Measurements from ENCODE around the gene PDXK. TPM values are rescaled to one million over a fixed set of nuclear protein-coding genes. Genes with fewer than 3 reads are reported as not detected.

PDXK gene
- polyA plus RNA-seq, 1 of the 3 experiments (the other 2 are of a cell fraction): 85.7 TPM

DNA sequence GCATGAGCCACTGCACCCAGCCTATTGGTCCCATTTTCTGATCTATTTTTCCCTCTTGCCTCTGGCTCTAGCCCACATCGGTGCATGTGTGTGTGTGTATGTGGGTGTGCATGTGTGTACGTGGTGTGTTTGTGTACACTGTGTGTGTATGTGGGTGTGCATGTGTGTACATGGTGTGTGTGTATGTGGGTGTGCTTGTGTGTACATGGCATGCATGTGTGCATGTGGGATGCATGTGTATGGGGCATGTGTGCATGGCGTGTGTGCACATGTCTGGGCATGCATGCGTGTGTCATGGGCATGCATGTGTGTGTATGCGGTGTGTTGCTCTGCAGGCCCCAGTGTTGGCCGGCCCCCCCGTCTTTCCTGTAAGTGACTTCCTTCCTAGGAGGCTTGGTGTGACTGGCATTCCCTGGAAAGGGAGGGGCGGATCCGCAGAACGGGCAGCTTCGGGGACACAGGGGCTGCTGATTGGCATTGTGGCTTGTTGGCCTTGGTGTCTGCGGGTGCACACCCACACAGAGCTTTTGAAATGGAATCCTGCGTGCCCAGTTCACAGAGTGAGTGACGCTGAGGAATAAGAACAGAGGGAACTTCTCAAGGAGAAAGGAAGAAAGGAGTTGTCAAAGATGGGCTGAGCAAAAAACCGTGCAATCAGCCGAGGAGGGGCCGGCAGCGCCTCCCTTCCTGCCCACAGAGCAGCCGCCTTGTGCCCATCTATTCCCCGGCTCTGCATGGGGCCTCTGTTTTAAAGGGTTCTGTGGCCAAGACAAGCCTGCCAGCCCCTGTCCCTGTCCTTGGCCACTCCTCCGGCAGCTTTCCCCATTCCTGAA, 8.0 kb downstream of the PDXK start:
- H3F3A ChIP-seq (replicated peaks; ENCODE audit: insufficient read depth): peaks cover 25% of the 10 kb centered on the region
- H3K4me1 ChIP-seq (ENCODE audit: control insufficient read depth in 1 of 2, insufficient read depth in 2 of 2, low read depth in 1 of 2, low read length in 1 of 2): peaks cover 24 to 27% of the 10 kb centered on the region in 2 experiments; a peak in 3 of 4 replicates
- no peak overlapping the region for H3K4me3 ChIP-seq (ENCODE audit: low read depth in 2 of 2, low read length in 1 of 2)
- CTCF ChIA-PET: interaction anchor here (1.0 kb wide), 2 partner anchors 10 to 116 kb away, joined by 3 read pairs; no protein-coding TSS in a partner anchor
- H3K79me2 ChIP-seq (ENCODE audit: insufficient read depth): peaks cover 73% of the 10 kb centered on the region
- H3K36me3 ChIP-seq (replicated peaks in 1 of 2; ENCODE audit: control insufficient read depth in 1 of 2, insufficient read depth in 2 of 2, low read length in 1 of 2): peaks cover 2 to 7% of the 10 kb centered on the region in 2 experiments
- no peak overlapping the region; the same call in 1 of the 2 replicates for H3K4me2 ChIP-seq
- WGBS (ENCODE audit: low lambda C conversion rate): 77% methylated on average over 15 of the region's 21 CpGs
- H3K9me3 ChIP-seq: no peaks in the 10 kb centered on the region
- POLR2A ChIA-PET: no interaction called here
- H3K9ac ChIP-seq: no peak overlapping the region
- H3K27me3 ChIP-seq (ENCODE audit: insufficient read depth): no peaks in the 10 kb centered on the region
- no peak for DNase-seq
- no peak overlapping the region for H2AFZ ChIP-seq (ENCODE audit: low read depth)
- H4K20me1 ChIP-seq (ENCODE audit: insufficient read depth): peaks cover 19% of the 10 kb centered on the region
- peak overlapping the region in 1 of 2 experiments; percentile 88; a peak in 3 of 4 replicates for H3K27ac ChIP-seq (ENCODE audit: low read depth in 2 of 2, low read length in 1 of 2)
- TF ChIP-seq ELF1 (IDR thresholded peaks at IDR 0.05) (no peak), MEF2A (IDR thresholded peaks at IDR 0.05; ENCODE audit: borderline replicate concordance, low read depth) (no peak), EP300 (IDR thresholded peaks at IDR 0.05; ENCODE audit: borderline replicate concordance in 1 of 2, low read depth in 1 of 2, low read length in 1 of 2) (no peak), IRF3 (IDR thresholded peaks at IDR 0.05; ENCODE audit: low read depth, low read length) (no peak), EZH2phosphoT487 (IDR thresholded peaks at IDR 0.05; ENCODE audit: borderline replicate concordance, low read depth) (no peak), TEAD4 (IDR thresholded peaks at IDR 0.05; ENCODE audit: borderline replicate concordance, insufficient read depth) (no peak), YY1 (IDR thresholded peaks at IDR 0.05; ENCODE audit: low read depth) (no peak), NRF1 (IDR thresholded peaks at IDR 0.05; ENCODE audit: low read depth, low read length) (no peak), RCOR1 (IDR thresholded peaks at IDR 0.05; ENCODE audit: low read length) (no peak), TCF12 (IDR thresholded peaks at IDR 0.05) (no peak), CHD2 (IDR thresholded peaks at IDR 0.05; ENCODE audit: low read length, partially characterized antibody) (no peak), RAD21 (IDR thresholded peaks at IDR 0.05; ENCODE audit: low read length) (no peak), MXI1 (IDR thresholded peaks at IDR 0.05; ENCODE audit: low read depth, low read length) (no peak), SIN3A (IDR thresholded peaks at IDR 0.05; ENCODE audit: borderline replicate concordance, low read depth, low read length) (no peak), JUND (IDR thresholded peaks at IDR 0.05) (no peak), ZBTB33 (IDR thresholded peaks at IDR 0.05; ENCODE audit: borderline replicate concordance, low read depth) (no peak)
- TF ChIP-seq, protein P1, sequence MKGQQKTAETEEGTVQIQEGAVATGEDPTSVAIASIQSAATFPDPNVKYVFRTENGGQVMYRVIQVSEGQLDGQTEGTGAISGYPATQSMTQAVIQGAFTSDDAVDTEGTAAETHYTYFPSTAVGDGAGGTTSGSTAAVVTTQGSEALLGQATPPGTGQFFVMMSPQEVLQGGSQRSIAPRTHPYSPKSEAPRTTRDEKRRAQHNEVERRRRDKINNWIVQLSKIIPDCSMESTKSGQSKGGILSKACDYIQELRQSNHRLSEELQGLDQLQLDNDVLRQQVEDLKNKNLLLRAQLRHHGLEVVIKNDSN (IDR thresholded peaks at IDR 0.05; ENCODE audit: borderline replicate concordance, low read depth): no peak
- TF ChIP-seq, protein P2, sequence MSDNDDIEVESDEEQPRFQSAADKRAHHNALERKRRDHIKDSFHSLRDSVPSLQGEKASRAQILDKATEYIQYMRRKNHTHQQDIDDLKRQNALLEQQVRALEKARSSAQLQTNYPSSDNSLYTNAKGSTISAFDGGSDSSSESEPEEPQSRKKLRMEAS (IDR thresholded peaks at IDR 0.05; ENCODE audit: low read depth): no peak
- TF ChIP-seq, protein P3, sequence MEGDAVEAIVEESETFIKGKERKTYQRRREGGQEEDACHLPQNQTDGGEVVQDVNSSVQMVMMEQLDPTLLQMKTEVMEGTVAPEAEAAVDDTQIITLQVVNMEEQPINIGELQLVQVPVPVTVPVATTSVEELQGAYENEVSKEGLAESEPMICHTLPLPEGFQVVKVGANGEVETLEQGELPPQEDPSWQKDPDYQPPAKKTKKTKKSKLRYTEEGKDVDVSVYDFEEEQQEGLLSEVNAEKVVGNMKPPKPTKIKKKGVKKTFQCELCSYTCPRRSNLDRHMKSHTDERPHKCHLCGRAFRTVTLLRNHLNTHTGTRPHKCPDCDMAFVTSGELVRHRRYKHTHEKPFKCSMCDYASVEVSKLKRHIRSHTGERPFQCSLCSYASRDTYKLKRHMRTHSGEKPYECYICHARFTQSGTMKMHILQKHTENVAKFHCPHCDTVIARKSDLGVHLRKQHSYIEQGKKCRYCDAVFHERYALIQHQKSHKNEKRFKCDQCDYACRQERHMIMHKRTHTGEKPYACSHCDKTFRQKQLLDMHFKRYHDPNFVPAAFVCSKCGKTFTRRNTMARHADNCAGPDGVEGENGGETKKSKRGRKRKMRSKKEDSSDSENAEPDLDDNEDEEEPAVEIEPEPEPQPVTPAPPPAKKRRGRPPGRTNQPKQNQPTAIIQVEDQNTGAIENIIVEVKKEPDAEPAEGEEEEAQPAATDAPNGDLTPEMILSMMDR (IDR thresholded peaks at IDR 0.05): no peak
- no peaks in the 10 kb centered on the region for H3K9me2 ChIP-seq

Measured in SK-N-SH (cell line).